ENCODE data around the gene MLLT1.

DNA sequence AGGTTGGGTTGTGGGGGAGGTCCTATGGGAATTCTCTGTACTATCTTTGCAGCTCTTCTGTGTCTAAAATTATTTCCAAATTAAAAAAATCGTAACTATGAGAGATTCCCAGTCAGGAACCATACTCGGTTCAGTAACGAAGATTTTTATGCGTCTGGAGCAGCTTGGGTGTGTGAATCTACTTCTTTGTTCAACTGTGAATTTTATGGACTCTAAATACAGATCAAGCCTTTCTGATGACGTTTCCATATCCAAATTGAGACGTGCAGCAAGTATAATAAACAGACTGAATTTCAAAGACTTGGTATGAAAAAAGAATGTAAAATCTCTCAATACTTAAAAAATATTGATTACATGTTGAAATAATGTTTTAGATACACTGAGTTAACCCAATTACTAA is 30.9 kb downstream of the MLLT1 start:
- TF ChIP-seq, protein P1, sequence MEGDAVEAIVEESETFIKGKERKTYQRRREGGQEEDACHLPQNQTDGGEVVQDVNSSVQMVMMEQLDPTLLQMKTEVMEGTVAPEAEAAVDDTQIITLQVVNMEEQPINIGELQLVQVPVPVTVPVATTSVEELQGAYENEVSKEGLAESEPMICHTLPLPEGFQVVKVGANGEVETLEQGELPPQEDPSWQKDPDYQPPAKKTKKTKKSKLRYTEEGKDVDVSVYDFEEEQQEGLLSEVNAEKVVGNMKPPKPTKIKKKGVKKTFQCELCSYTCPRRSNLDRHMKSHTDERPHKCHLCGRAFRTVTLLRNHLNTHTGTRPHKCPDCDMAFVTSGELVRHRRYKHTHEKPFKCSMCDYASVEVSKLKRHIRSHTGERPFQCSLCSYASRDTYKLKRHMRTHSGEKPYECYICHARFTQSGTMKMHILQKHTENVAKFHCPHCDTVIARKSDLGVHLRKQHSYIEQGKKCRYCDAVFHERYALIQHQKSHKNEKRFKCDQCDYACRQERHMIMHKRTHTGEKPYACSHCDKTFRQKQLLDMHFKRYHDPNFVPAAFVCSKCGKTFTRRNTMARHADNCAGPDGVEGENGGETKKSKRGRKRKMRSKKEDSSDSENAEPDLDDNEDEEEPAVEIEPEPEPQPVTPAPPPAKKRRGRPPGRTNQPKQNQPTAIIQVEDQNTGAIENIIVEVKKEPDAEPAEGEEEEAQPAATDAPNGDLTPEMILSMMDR (IDR thresholded peaks at IDR 0.05): no peak
- TF ChIP-seq POLR2A (IDR thresholded peaks at IDR 0.05): no peak

Data from uterus (tissue), 2 donors.